GM18511 (cell line): ENCODE measurements around the gene HNRNPH1.

Experiments used
- ATAC-seq: cut with Tn5 transposase; IDR thresholded peaks from one replicate; pipeline ENCODE4 v1.9.1; 2021; ENCODE audit warnings: mild to moderate bottlenecking, moderate library complexity; ENCODE audit not compliant: unreplicated experiment

HNRNPH1 gene

GRCh38 chr5:179606071-179606909, 17.2 kb downstream of the HNRNPH1 start:
- no peak for ATAC-seq

- ATAC-seq: no peak
Observed at GRCh38 chr5:179605026-179605833, 18.2 kb downstream of the HNRNPH1 start.

GRCh38 chr5:179603308-179603707, 20.2 kb downstream of the HNRNPH1 start:
- no peak for ATAC-seq

- ATAC-seq: no peak
Observed at GRCh38 chr5:179601871-179602625, 21.4 kb downstream of the HNRNPH1 start.

DNA sequence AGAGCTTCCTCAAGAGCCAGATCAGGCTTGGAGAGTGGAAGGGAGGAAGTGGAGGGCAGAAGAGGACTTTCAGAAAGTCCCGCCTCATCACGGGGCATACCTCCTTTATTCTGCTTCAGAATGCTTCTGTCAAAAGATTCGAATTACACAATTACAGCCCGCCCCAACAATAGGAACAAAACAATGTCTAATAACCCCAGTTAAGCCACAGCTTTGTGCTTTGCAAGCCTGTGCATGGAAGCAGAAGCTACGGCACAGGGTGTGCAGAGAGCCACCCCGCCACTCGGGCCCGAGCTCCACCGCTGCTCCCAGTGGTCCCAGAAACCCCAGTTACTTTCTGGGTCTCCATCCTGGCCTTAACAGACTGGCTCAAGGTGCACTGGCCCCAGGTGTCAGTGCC, 23.5 kb downstream of the HNRNPH1 start:
- no peak for ATAC-seq

DNA sequence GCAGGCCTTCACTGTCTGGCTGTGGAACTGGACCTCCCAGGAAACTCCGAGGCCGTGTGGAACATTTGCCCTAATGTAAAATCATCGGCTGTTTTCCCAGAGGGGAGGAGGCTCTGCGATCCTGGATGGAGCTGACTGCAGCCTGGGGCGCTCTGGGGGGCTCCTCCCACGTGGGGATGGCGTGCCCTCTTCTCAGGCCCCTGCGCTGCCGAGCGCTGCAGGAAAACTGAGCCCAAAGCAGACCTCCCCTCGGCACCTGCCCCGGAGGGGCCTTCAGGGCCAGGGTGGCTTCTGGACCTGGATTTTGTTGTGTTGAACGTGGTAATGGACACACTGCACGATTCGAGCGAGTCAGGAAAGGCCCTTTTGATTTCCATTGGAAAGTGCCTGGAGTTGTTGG, 23.9 kb downstream of the HNRNPH1 start:
- no peak for ATAC-seq

GRCh38 chr5:179599100-179599499, 24.4 kb downstream of the HNRNPH1 start:
- ATAC-seq: no peak

GRCh38 chr5:179596421-179596820, 27.1 kb downstream of the HNRNPH1 start:
- ATAC-seq: no peak

- ATAC-seq: no peak
Observed at GRCh38 chr5:179595916-179596315, 27.6 kb downstream of the HNRNPH1 start.

DNA sequence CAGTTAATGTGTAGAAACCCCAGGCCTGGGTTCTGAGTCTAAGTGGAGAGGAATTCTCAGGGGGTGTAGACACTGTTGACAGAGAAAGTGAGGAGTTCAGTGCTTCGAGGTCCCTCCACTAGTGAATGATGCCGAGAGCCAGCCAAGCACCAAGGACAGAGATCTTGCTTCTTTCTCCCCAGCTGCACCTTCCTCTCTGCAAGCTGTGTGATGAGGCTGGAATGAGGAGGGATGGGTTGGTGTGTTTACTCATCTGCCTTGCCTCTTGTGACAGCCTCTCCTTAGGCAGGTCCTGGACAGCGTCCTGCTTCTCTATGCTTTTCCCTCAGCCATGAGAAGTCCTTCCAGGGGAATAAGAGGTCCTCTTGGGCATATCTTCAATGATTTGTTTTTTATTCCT, 35.3 kb downstream of the HNRNPH1 start:
- no peak for ATAC-seq

- ATAC-seq: no peak
Observed at GRCh38 chr5:179585941-179586401, 37.5 kb downstream of the HNRNPH1 start.

- no peak for ATAC-seq
Observed at GRCh38 chr5:179577286-179577960, 46.0 kb downstream of the HNRNPH1 start.

DNA sequence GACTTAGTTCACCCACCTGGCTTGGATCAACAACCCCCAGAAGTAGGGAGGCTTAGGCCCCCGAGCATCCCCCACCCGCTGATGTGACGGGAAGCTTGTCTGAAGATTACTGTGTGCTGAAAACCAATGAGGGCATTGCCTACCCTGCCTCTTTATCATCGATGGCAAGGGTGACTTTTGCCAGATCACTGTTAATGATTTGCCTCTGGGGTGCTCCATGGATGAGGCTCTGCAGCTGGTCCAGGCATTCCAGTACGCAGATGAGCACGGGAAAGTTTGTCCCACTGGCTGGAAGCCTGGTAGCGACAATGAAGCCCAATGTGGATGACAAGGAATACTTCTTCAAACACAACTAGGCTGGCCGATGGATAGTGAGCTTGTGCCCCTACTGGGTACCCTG, 51.1 kb downstream of the HNRNPH1 start:
- no peak for ATAC-seq

DNA sequence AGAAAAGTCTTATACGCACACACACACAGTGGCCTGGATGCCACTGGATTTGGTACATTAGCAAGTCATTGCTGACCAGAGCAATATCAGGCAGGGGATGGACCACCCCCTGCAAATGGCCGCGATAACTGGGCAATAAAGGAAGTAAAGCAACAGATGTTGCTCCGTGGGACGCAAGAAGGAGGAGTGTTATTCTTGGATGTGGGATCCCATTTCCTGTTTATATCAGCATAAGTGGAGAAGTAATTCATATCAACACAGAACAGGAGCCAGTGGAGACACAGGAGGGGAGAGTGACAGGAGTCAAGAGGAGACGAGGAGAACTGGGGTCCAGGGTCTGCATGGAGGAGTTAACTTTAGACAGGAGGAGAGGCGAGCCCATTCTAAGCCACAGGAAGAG, 54.8 kb downstream of the HNRNPH1 start:
- ATAC-seq: no peak

DNA sequence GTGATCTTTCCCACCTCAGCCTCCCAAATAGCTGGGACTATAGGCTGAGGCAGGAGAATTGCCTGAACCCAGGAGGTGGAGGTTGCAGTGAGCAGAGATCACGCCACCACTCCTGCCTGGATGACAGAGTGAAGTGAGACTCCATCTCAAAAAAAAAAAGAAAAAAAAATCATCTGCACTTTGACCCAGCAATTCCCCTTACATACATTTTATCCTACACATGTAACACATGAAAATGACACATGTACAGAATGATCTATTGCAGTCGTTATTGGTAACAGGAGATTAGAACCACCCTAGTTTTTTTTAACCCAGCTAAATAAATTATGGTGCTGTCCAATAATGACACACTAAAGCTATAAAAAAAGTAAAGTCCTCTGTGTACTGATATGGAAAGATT, 58.9 kb downstream of the HNRNPH1 start:
- no peak for ATAC-seq
